ENCODE measurements around the gene ARHGAP15.

DNA sequence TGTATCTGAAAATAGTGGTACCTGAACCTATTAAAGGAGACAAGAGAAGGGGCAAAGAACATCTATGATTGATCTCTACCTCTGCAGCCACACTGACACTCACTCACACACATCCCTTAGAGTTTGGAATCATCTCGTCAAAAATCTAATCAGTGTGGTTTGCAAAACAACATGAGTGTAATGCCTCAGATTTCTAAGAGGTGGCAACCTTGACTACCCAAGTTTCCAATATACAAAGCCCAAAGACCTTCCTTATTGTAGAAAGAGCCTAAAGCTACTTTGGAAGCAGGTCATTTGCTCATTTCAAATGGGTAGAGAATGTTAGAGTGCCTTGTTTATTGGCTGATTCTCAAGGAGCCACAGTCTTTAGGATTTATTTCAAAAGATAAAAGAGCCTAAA, 444.9 kb downstream of the ARHGAP15 start:
- TF ChIP-seq, protein P1, sequence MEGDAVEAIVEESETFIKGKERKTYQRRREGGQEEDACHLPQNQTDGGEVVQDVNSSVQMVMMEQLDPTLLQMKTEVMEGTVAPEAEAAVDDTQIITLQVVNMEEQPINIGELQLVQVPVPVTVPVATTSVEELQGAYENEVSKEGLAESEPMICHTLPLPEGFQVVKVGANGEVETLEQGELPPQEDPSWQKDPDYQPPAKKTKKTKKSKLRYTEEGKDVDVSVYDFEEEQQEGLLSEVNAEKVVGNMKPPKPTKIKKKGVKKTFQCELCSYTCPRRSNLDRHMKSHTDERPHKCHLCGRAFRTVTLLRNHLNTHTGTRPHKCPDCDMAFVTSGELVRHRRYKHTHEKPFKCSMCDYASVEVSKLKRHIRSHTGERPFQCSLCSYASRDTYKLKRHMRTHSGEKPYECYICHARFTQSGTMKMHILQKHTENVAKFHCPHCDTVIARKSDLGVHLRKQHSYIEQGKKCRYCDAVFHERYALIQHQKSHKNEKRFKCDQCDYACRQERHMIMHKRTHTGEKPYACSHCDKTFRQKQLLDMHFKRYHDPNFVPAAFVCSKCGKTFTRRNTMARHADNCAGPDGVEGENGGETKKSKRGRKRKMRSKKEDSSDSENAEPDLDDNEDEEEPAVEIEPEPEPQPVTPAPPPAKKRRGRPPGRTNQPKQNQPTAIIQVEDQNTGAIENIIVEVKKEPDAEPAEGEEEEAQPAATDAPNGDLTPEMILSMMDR (conservative IDR thresholded peaks at IDR 0.05; ENCODE audit: low read length), result no peak
- no peak for TF ChIP-seq EZH2phosphoT487 (IDR thresholded peaks at IDR 0.05; ENCODE audit: borderline replicate concordance, low read depth, low read length)

Data from OCI-LY7 (cell line).